ENCODE measurements around the gene KDM3A.

GRCh38 chr2:86461042-86461743 lies 20.0 kb downstream of the KDM3A start:
- TF ChIP-seq CTCF (IDR thresholded peaks at IDR 0.05; ENCODE audit: low read depth, low read length), result no peak
- no peak for TF ChIP-seq MYC (IDR thresholded peaks at IDR 0.05; ENCODE audit: low read depth, low read length)
- no peak for TF ChIP-seq POLR2A (IDR thresholded peaks at IDR 0.05; ENCODE audit: extremely low read depth, insufficient read length)

All from NB4 (cell line).